ENCODE results near the gene RAI14. TPM values are rescaled to one million over a fixed set of nuclear protein-coding genes. Genes with fewer than 3 reads are reported as not detected.

Gene RAI14
- total and polyA plus RNA-seq, 5 donors, result 4.5 to 22.7 (median 11.8) TPM

- ATAC-seq, result no peak
- no peak overlapping the region for H3K4me3 ChIP-seq (ENCODE audit: low read length)
- no peak for DNase-seq
- H3K27me3 ChIP-seq (ENCODE audit: control insufficient read depth, insufficient read depth), result no peaks in the 10 kb centered on the region
- intact Hi-C loops (cut with DNase I), result no loop called here
- no peaks in the 10 kb centered on the region for H3K4me1 ChIP-seq (ENCODE audit: control insufficient read depth, insufficient read depth, low read length)
- H3K27ac ChIP-seq (ENCODE audit: low read length), result no peak overlapping the region
- no peaks in the 10 kb centered on the region for H3K9me3 ChIP-seq (ENCODE audit: control insufficient read depth, low read length)
Measured at GRCh38 chr5:34847056-34847455, 190.9 kb downstream of the RAI14 start.

- no peak overlapping the region for H3K4me3 ChIP-seq (ENCODE audit: low read length)
- WGBS, result 95% methylated on average over 4 of the region's 4 CpGs
- H3K27ac ChIP-seq (ENCODE audit: low read length), result no peak overlapping the region
- intact Hi-C loops (cut with DNase I), result no loop called here
- no peaks in the 10 kb centered on the region for H3K27me3 ChIP-seq (ENCODE audit: control insufficient read depth, insufficient read depth)
- no peak for DNase-seq
- H3K4me1 ChIP-seq (ENCODE audit: control insufficient read depth, insufficient read depth, low read length), result no peaks in the 10 kb centered on the region
- ATAC-seq, result no peak
- H3K9me3 ChIP-seq (ENCODE audit: control insufficient read depth, low read length), result no peaks in the 10 kb centered on the region
Measured at GRCh38 chr5:34847552-34847951, 191.4 kb downstream of the RAI14 start.

GRCh38 chr5:34848230-34848629, 192.1 kb downstream of the RAI14 start:
- Histone ChIP-seq H3K27me3 (ENCODE audit: control insufficient read depth, insufficient read depth) (no peaks in the 10 kb centered on the region), H3K4me3 (ENCODE audit: low read length) (no peak overlapping the region), H3K27ac (ENCODE audit: low read length) (no peak overlapping the region), H3K4me1 (ENCODE audit: control insufficient read depth, insufficient read depth, low read length) (no peaks in the 10 kb centered on the region), H3K9me3 (ENCODE audit: control insufficient read depth, low read length) (no peaks in the 10 kb centered on the region)
- WGBS, result 91% methylated on average over 2 of the region's 2 CpGs
- DNase-seq (no peak), ATAC-seq (no peak)
- intact Hi-C loops (cut with DNase I), result no loop called here

- DNase-seq, result no peak
- no peaks in the 10 kb centered on the region for H3K27me3 ChIP-seq (ENCODE audit: control insufficient read depth, insufficient read depth)
- no peak overlapping the region for H3K27ac ChIP-seq (ENCODE audit: low read length)
- no peak overlapping the region for H3K4me3 ChIP-seq (ENCODE audit: low read length)
- H3K9me3 ChIP-seq (ENCODE audit: control insufficient read depth, low read length), result no peaks in the 10 kb centered on the region
- no peak for ATAC-seq
- 89% methylated on average over 3 of the region's 3 CpGs for WGBS
- H3K4me1 ChIP-seq (ENCODE audit: control insufficient read depth, insufficient read depth, low read length), result no peaks in the 10 kb centered on the region
- intact Hi-C loops (cut with DNase I), result no loop called here
Measured at GRCh38 chr5:34849253-34849652, 193.1 kb downstream of the RAI14 start.

GRCh38 chr5:34854459-34855174, 198.5 kb downstream of the RAI14 start:
- WGBS, result 81% methylated on average over 4 of the region's 4 CpGs
- ATAC-seq, result no peak
- DNase-seq, result no peak
- intact Hi-C loops (cut with DNase I), result no loop called here
- Histone ChIP-seq H3K4me3 (ENCODE audit: low read length) (no peak overlapping the region), H3K4me1 (ENCODE audit: control insufficient read depth, insufficient read depth, low read length) (no peaks in the 10 kb centered on the region), H3K9me3 (ENCODE audit: control insufficient read depth, low read length) (no peaks in the 10 kb centered on the region), H3K27me3 (ENCODE audit: control insufficient read depth, insufficient read depth) (no peaks in the 10 kb centered on the region), H3K27ac (ENCODE audit: low read length) (no peak overlapping the region)

- ATAC-seq, result no peak
- H3K27ac ChIP-seq (ENCODE audit: low read length), result no peak overlapping the region
- H3K9me3 ChIP-seq (ENCODE audit: control insufficient read depth, low read length), result no peaks in the 10 kb centered on the region
- intact Hi-C loops (cut with DNase I), result no loop called here
- 75% methylated on average over 3 of the region's 3 CpGs for whole genome bisulfite sequencing
- no peaks in the 10 kb centered on the region for H3K27me3 ChIP-seq (ENCODE audit: control insufficient read depth, insufficient read depth)
- H3K4me3 ChIP-seq (ENCODE audit: low read length), result no peak overlapping the region
- no peak for DNase-seq
- H3K4me1 ChIP-seq (ENCODE audit: control insufficient read depth, insufficient read depth, low read length), result no peaks in the 10 kb centered on the region
Measured at GRCh38 chr5:34857161-34857560, 201.0 kb downstream of the RAI14 start.

- no peaks in the 10 kb centered on the region for H3K4me1 ChIP-seq (ENCODE audit: control insufficient read depth, insufficient read depth, low read length)
- H3K4me3 ChIP-seq (ENCODE audit: low read length), result no peak overlapping the region
- no peaks in the 10 kb centered on the region for H3K27me3 ChIP-seq (ENCODE audit: control insufficient read depth, insufficient read depth)
- no peak overlapping the region for H3K27ac ChIP-seq (ENCODE audit: low read length)
- 97% methylated on average over 1 of the region's 1 CpG for WGBS
- no peak for DNase-seq
- no peak for ATAC-seq
- H3K9me3 ChIP-seq (ENCODE audit: control insufficient read depth, low read length), result no peaks in the 10 kb centered on the region
- intact Hi-C loops (cut with DNase I), result no loop called here
Measured at GRCh38 chr5:34857894-34858293, 201.8 kb downstream of the RAI14 start.

- intact Hi-C loops (cut with DNase I), result no loop called here
Measured at GRCh38 chr5:34858790-34859189, 202.7 kb downstream of the RAI14 start.

GRCh38 chr5:34859253-34859652, 203.1 kb downstream of the RAI14 start:
- Histone ChIP-seq H3K4me3 (ENCODE audit: low read length) (no peak overlapping the region), H3K9me3 (ENCODE audit: control insufficient read depth, low read length) (no peaks in the 10 kb centered on the region), H3K27ac (ENCODE audit: low read length) (no peak overlapping the region), H3K4me1 (ENCODE audit: control insufficient read depth, insufficient read depth, low read length) (no peaks in the 10 kb centered on the region), H3K27me3 (ENCODE audit: control insufficient read depth, insufficient read depth) (no peaks in the 10 kb centered on the region)
- WGBS, result 82% methylated on average over 5 of the region's 5 CpGs
- ATAC-seq (no peak), DNase-seq (no peak)
- intact Hi-C loops (cut with DNase I), result no loop called here

More at GRCh38 chr5:34858790-34859189, 202.7 kb downstream of the RAI14 start:
- Histone ChIP-seq H3K27ac (ENCODE audit: low read length) (no peak overlapping the region), H3K27me3 (ENCODE audit: control insufficient read depth, insufficient read depth) (no peaks in the 10 kb centered on the region), H3K4me1 (ENCODE audit: control insufficient read depth, insufficient read depth, low read length) (no peaks in the 10 kb centered on the region), H3K4me3 (ENCODE audit: low read length) (no peak overlapping the region), H3K9me3 (ENCODE audit: control insufficient read depth, low read length) (no peaks in the 10 kb centered on the region)
- 83% methylated on average over 2 of the region's 2 CpGs for WGBS
- DNase-seq (no peak), ATAC-seq (no peak)

- H3K27me3 ChIP-seq (ENCODE audit: control insufficient read depth, insufficient read depth), result no peaks in the 10 kb centered on the region
- no peak overlapping the region for H3K4me3 ChIP-seq (ENCODE audit: low read length)
- DNase-seq, result no peak
- H3K27ac ChIP-seq (ENCODE audit: low read length), result no peak overlapping the region
- no peak for ATAC-seq
- intact Hi-C loops (cut with DNase I), result no loop called here
- H3K9me3 ChIP-seq (ENCODE audit: control insufficient read depth, low read length), result no peaks in the 10 kb centered on the region
- peaks cover 2% of the 10 kb centered on the region for H3K4me1 ChIP-seq (ENCODE audit: control insufficient read depth, insufficient read depth, low read length)
- WGBS, result 54% methylated on average over 3 of the region's 3 CpGs
Measured at GRCh38 chr5:34863946-34864345, 207.8 kb downstream of the RAI14 start.

- Histone ChIP-seq H3K4me1 (ENCODE audit: control insufficient read depth, insufficient read depth, low read length) (peaks cover 2% of the 10 kb centered on the region), H3K27ac (ENCODE audit: low read length) (no peak overlapping the region), H3K9me3 (ENCODE audit: control insufficient read depth, low read length) (no peaks in the 10 kb centered on the region), H3K27me3 (ENCODE audit: control insufficient read depth, insufficient read depth) (no peaks in the 10 kb centered on the region), H3K4me3 (ENCODE audit: low read length) (no peak overlapping the region)
- ATAC-seq, result no peak
- no peak for DNase-seq
- intact Hi-C loops (cut with DNase I), result no loop called here
- WGBS, result 77% methylated on average over 2 of the region's 2 CpGs
Measured at GRCh38 chr5:34865091-34865490, 209.0 kb downstream of the RAI14 start.

GRCh38 chr5:34866989-34867471, 210.9 kb downstream of the RAI14 start:
- Histone ChIP-seq H3K27ac (ENCODE audit: low read length) (no peak overlapping the region), H3K27me3 (ENCODE audit: control insufficient read depth, insufficient read depth) (no peaks in the 10 kb centered on the region), H3K4me1 (ENCODE audit: control insufficient read depth, insufficient read depth, low read length) (peaks cover 2% of the 10 kb centered on the region), H3K9me3 (ENCODE audit: control insufficient read depth, low read length) (no peaks in the 10 kb centered on the region), H3K4me3 (ENCODE audit: low read length) (no peak overlapping the region)
- WGBS, result 66% methylated on average over 3 of the region's 3 CpGs
- ATAC-seq (peak in 1 of 2 donors; percentile 48), DNase-seq (peak; percentile 19 to 74 (median 56))
- intact Hi-C loops (cut with DNase I), result no loop called here
